ENCODE results near the gene DAP3.

- TF ChIP-seq, protein P1, sequence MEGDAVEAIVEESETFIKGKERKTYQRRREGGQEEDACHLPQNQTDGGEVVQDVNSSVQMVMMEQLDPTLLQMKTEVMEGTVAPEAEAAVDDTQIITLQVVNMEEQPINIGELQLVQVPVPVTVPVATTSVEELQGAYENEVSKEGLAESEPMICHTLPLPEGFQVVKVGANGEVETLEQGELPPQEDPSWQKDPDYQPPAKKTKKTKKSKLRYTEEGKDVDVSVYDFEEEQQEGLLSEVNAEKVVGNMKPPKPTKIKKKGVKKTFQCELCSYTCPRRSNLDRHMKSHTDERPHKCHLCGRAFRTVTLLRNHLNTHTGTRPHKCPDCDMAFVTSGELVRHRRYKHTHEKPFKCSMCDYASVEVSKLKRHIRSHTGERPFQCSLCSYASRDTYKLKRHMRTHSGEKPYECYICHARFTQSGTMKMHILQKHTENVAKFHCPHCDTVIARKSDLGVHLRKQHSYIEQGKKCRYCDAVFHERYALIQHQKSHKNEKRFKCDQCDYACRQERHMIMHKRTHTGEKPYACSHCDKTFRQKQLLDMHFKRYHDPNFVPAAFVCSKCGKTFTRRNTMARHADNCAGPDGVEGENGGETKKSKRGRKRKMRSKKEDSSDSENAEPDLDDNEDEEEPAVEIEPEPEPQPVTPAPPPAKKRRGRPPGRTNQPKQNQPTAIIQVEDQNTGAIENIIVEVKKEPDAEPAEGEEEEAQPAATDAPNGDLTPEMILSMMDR (IDR thresholded peaks at IDR 0.05 in 4 of 5, conservative IDR thresholded peaks at IDR 0.05 in 1 of 5) = no peak
- no peak for TF ChIP-seq POLR2A (IDR thresholded peaks at IDR 0.05)
Measured at GRCh38 chr1:155681776-155682175, 7.1 kb upstream of the DAP3 start.

All from gastrocnemius medialis (tissue), 4 donors.